ENCODE results near the gene PITPNM2.
A peak's percentile ranks its signal among the peaks of the same experiment; 100 is the strongest.

Gene PITPNM2

GRCh38 chr12:123143736-123144461 is 7.0 kb downstream of the PITPNM2 start:
- DNase-seq = no peak

GRCh38 chr12:123142921-123143735 is 7.8 kb downstream of the PITPNM2 start:
- peak in 1 of 2 donors; percentile 90 for DNase-seq

GRCh38 chr12:123142518-123142840 is 8.4 kb downstream of the PITPNM2 start:
- no peak for DNase-seq

- DNase-seq = no peak
Measured at GRCh38 chr12:123141615-123142517, 9.0 kb downstream of the PITPNM2 start.

GRCh38 chr12:123140676-123141614 is 9.9 kb downstream of the PITPNM2 start:
- no peak for DNase-seq

GRCh38 chr12:123139926-123140675 is 10.8 kb downstream of the PITPNM2 start:
- no peak for DNase-seq

- no peak for DNase-seq
Measured at GRCh38 chr12:123135688-123136087, 15.2 kb downstream of the PITPNM2 start.

- DNase-seq = no peak
Measured at GRCh38 chr12:123134826-123135225, 16.1 kb downstream of the PITPNM2 start.

GRCh38 chr12:123134271-123134671 is 16.6 kb downstream of the PITPNM2 start:
- no peak for DNase-seq

GRCh38 chr12:123133701-123134100 is 17.2 kb downstream of the PITPNM2 start:
- DNase-seq = no peak

GRCh38 chr12:123132951-123133619 is 17.8 kb downstream of the PITPNM2 start:
- DNase-seq = no peak

GRCh38 chr12:123131879-123132402 is 18.9 kb downstream of the PITPNM2 start:
- DNase-seq = no peak

- DNase-seq = no peak
Measured at GRCh38 chr12:123131291-123131832, 19.5 kb downstream of the PITPNM2 start.

- no peak for DNase-seq
Measured at GRCh38 chr12:123129621-123130020, 21.3 kb downstream of the PITPNM2 start.

- no peak for DNase-seq
Measured at GRCh38 chr12:123127182-123127495, 23.8 kb downstream of the PITPNM2 start.

- peak in 1 of 2 donors; percentile 77 for DNase-seq
Measured at GRCh38 chr12:123126294-123127181, 24.4 kb downstream of the PITPNM2 start.

- no peak for DNase-seq
Measured at GRCh38 chr12:123122626-123123025, 28.3 kb downstream of the PITPNM2 start.

- no peak for DNase-seq
Measured at GRCh38 chr12:123121670-123122069, 29.2 kb downstream of the PITPNM2 start.

- no peak for DNase-seq
Measured at GRCh38 chr12:123120452-123121166, 30.3 kb downstream of the PITPNM2 start.
